HG03432 (cell line): ENCODE results near the gene INPP5F.

Experiments used
- ATAC-seq: cut with Tn5 transposase; IDR thresholded peaks from one replicate; pipeline ENCODE4 v1.9.1; 2021; ENCODE audit warnings: mild to moderate bottlenecking, moderate library complexity; ENCODE audit not compliant: unreplicated experiment

The INPP5F gene

GRCh38 chr10:119737823-119738222 lies 12.0 kb downstream of the INPP5F start:
- ATAC-seq, result no peak

DNA sequence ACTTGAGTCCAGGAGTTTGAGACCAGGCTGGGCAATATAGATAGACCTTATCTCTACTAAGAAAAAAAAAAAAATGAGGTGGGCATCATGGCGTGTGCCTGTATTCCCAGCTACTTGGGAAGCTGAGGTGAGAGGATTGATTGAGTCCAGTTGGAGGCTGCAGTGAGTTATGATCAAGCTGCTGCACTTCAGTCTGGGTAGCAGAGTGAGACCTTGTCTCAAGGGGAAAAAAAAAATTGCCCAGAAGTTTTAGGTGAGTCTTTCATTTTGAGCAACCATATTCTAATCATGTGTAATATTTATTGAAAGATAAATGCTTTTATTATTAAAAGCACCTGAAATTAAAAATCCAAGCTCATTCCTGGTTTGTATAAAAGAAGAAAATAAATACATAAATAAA lies 13.1 kb downstream of the INPP5F start:
- no peak for ATAC-seq

DNA sequence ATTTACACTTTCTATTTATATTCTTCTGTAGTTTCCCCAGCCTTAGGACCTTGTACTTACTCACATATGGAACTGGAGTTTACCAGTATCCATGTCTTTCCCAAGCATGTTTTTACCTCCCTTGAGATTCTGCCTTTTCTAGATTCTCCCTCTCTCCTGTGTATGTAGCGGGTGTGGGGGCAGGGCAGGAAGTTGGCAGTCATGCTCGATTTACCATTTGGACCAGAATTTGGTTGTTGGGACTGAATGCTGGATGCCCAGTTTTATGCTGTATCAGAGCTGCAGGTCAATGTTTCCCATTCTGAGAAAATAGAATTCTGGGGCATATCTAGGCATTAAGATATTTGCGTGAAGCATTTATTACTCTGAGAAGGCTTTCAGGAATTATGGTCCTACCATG lies 14.2 kb downstream of the INPP5F start:
- no peak for ATAC-seq

DNA sequence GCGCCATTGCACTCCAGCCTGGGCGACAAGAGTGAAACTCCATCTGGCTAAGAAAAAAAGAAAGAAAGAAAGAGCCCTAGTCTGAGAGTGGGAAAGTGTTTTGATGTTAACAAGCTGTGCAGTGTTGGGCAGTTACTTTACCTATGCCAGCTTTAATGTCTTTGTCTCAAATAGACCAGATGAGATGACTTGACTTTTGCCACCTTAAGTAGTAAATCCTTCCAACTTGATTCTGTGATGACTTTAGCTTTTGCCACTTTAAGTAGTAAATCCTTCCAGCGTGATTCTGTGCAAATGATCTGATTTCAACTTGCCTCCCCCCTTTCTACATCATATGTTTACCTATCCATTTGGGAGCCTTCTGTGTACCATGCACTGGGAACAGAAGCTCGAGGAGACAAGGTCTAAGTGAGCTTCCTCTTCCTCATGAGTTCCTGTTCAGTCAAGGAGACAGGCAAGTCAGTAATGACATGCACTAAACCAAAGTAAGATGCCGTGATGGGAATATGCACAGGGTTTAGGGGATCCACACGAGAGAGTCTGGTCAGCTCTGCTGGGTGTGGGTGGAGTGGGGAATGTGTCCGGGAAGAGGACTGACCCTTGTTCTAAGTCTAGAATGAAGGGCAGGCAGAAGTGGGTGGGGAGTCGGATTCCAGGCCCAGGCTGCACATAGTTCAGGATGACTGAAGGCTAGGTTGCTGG lies 17.2 kb downstream of the INPP5F start:
- no peak for ATAC-seq

- ATAC-seq, result no peak
These were observed 22.1 kb downstream of the INPP5F start for GRCh38 chr10:119747940-119748339.

GRCh38 chr10:119748871-119749270 lies 23.0 kb downstream of the INPP5F start:
- ATAC-seq, result no peak

DNA sequence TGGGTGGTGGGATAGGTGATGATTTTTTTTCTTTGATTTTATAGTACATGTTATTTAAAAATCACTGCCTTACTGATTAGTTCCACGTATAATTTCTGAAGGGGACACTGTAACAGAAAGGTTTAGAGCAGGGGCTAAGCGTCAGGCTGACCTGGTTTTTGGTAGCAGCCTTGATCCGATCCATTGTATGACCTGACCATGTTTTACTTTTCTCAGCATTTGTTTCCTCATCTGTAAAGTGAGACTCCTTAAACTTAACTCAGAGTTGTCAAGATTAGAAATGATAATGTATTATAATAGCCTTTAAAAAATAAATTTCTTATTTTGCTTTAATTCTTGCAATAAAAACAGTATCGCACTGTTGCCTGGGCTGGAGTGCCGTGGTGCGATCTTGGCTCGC lies 23.6 kb downstream of the INPP5F start:
- ATAC-seq, result no peak

GRCh38 chr10:119750391-119751230 lies 24.8 kb downstream of the INPP5F start:
- ATAC-seq, result peak; percentile 97

DNA sequence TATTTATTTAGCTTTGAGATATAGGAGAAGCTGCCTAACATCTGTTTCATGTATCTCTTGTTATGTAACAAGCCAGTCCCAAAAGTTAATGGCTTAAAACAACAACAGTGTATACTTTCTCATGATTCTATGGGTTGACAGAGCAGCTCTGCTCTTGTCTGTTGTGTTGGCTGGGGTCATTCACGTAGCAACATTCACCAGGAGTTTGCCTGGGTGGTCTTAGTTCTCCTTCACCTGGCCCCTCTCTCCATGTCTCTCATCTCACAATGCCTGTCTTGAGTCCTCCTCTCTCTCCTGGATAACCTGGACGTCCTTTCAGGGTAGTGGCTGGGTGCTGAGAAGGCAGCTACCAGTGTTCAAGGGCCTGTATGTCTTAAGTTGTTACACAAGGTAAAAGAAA lies 27.5 kb downstream of the INPP5F start:
- ATAC-seq, result no peak

GRCh38 chr10:119754085-119754484 lies 28.2 kb downstream of the INPP5F start:
- no peak for ATAC-seq

GRCh38 chr10:119754936-119755335 lies 29.1 kb downstream of the INPP5F start:
- no peak for ATAC-seq

DNA sequence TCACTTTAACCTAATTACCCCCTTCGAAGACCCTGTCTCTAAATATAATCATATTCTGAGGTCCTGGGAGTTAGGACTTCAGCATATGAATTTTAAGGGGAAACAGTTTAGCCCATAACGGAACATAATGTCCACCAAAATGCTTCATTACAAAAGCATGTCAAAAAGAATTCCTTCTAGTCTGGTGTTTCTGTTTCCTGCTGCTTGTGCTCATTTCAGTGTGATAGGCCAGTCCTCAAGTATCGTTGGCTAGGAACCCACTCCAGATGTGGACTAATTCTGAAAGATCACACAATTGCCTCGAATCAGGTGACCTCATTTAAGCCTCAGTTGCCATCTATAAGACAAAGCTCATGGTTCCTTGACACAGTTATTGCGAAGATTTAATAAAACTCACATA lies 29.6 kb downstream of the INPP5F start:
- no peak for ATAC-seq

DNA sequence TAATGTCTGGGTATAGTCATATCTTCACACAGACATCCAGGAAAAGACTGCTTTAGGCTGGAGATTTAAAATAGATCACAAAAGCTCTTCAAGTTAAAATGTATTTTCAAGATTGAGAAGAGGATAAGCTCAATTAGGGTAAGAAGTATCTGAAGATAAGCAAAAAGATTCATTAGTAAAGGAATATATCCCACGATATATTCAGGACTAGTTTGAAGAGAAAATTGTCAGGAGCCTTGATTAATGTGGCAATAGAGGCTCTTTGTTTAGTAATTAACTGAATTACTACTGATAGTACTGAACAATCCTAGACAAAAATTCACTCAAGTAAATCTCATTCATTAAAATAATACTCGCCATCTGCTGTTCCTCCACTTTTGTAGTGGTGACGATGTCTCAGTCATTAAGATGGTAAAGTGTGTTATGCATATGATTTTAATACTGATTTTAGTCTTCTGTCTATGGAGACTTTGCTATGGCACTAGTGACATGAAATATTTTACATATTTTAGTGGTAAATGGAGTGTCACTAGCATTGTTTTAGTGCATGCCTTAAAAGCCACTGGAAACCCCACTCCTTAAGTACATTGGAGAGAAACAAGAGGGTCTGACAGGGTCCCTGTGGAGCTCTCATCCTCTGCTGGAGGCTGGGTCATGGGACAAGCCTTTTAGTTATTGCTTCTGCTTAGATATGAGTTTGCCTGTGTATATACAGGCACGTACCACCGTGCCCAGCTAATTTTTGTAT lies 32.8 kb downstream of the INPP5F start:
- no peak for ATAC-seq

- ATAC-seq, result no peak
These were observed 34.0 kb downstream of the INPP5F start for GRCh38 chr10:119759832-119760231.

- no peak for ATAC-seq
These were observed 35.3 kb downstream of the INPP5F start for GRCh38 chr10:119761106-119761505.

- ATAC-seq, result no peak
These were observed 36.2 kb downstream of the INPP5F start for GRCh38 chr10:119762035-119762434.

DNA sequence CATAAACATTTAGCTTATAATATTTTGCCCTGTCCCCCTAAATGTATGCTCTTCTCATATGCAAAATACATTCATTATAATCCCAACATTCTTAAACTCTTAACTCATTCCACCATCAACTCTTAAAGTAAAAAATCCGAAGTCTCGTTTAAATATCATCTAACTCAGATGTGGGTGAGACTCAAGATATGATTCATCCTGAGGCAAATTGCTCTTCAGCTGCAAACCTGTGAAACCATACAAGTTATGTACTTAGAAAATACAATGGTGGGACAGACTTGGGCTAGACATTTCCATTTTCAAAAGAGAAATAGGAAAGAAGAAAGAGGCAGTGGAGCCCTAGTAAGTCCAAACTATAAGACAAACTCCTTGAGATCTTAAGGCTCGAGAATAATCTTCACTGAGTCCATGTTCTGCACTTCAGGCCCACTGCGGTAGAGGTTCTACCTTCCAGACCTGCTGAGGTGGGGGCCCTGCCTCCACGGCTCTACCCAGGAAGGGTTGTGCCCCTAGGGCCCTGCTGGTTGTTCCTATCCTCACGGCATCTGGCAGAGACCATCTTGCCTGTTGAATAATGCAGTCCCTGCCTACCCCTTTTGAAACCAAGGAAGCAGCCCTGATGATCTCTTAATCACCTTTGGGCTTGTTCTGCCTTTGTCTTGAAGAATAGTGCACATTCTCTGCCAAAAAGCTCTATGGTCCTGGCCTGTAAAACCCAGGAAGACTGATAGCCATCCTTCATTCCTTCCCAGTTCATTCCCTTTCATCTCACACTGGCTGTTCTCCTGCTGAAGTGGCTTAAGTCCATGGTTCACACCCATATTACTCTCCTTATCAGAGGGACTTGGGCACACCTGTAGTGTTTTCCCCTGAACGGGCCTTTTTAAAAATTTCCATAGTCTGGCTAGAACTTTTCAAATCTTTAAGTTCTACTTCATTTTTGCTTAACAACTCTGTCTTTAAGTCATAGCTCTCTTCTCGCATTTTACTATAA lies 37.3 kb downstream of the INPP5F start:
- no peak for ATAC-seq

- no peak for ATAC-seq
These were observed 42.7 kb downstream of the INPP5F start for GRCh38 chr10:119768455-119769094.

DNA sequence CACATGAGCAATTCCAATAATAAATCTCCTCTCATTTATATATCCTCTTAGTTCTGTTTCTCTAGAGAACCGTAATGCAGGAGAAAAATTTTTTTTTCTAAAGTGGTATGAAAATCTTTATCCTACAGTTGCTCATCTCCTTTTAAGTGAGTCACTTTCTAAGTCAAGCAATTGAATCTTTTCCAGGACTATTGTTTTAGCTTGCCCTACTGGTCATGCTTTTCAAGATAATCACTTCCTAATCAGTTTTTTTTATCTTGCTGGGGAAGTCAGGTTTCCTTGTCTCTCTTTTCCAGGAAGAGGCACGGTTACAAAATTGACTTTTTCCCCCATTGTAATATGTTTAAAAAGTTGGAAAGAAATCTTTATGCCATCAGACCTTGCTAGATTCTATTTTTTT lies 44.0 kb downstream of the INPP5F start:
- no peak for ATAC-seq

GRCh38 chr10:119770928-119771327 lies 45.1 kb downstream of the INPP5F start:
- no peak for ATAC-seq
